Esophagus (tissue), 2 donors: Measurements from ENCODE around the gene TMEM106C. TPM values are rescaled to one million over a fixed set of nuclear protein-coding genes. Genes with fewer than 3 reads are reported as not detected.

Source experiments
- H3K27ac ChIP-seq, 2 donors: one replicate each; pipeline ENCODE4 v1.5.1; 2013; ENCODE audit warnings: low read depth in 2 of 2, mild to moderate bottlenecking in 2 of 2, inconsistent platforms in 1 of 2, low read length in 1 of 2, moderate library complexity in 1 of 2
- H3K27me3 ChIP-seq, 2 donors: one replicate each; pipeline ENCODE4 v1.6.1; 2013; ENCODE audit warnings: low read length in 2 of 2, control low read depth in 1 of 2, mild to moderate bottlenecking in 1 of 2; ENCODE audit not compliant: insufficient read depth in 2 of 2, control insufficient read depth in 1 of 2
- H3K36me3 ChIP-seq, 2 donors: one replicate each; pipeline ENCODE4 v1.6.1; 2013; ENCODE audit warnings: low read length in 1 of 2; ENCODE audit not compliant: control insufficient read depth in 2 of 2, insufficient read depth in 2 of 2
- H3K4me1 ChIP-seq, 2 donors: one replicate each; pipeline ENCODE4 v1.6.1; 2013; ENCODE audit warnings: low read length in 1 of 2; ENCODE audit not compliant: control insufficient read depth in 2 of 2, insufficient read depth in 2 of 2
- H3K4me3 ChIP-seq, 2 donors: one replicate each; pipeline ENCODE4 v1.5.1; 2013; ENCODE audit warnings: low read length in 2 of 2, mild to moderate bottlenecking in 2 of 2, low read depth in 1 of 2, moderate library complexity in 1 of 2
- H3K9me3 ChIP-seq, 2 donors: one replicate each; pipeline ENCODE4 v1.6.1; 2013; ENCODE audit warnings: mild to moderate bottlenecking in 2 of 2, low read depth in 1 of 2, low read length in 1 of 2, moderate library complexity in 1 of 2; ENCODE audit not compliant: control insufficient read depth in 2 of 2, insufficient read depth in 1 of 2
- WGBS, 2 donors: extraction: QIAGEN DNeasy Blood & Tissue Kit; methylation state at CpG; one replicate each; pipeline ENCODE4 v1.1.7; 2013; 5-methylcytosine and 5-hydroxymethylcytosine counted together
- polyA plus RNA-seq, 2 donors: library from polyadenylated mRNA; stranded (reverse); fragments of 200-250 nt; gene quantifications; one replicate each; pipeline ENCODE4 v1.2.3, GENCODE V29; 2013
- donor health status: healthy with polysubstance abuse.
- donor health status: Bipolar disorder and iron deficiency.

TMEM106C gene
- polyA plus RNA-seq, 2 donors: 22.0 to 51.1 TPM

- 90 to 92% methylated on average over 12 of the region's 12 CpGs for WGBS, 2 donors
- peaks cover 0 to 5% of the 10 kb centered on the region in 2 donors for H3K4me1 ChIP-seq
- H3K9me3 ChIP-seq: no peaks in the 10 kb centered on the region
- no peaks in the 10 kb centered on the region for H3K27me3 ChIP-seq
- no peak overlapping the region for H3K4me3 ChIP-seq
- H3K36me3 ChIP-seq: no peaks in the 10 kb centered on the region
- H3K27ac ChIP-seq: no peak overlapping the region
Observed at GRCh38 chr12:47989666-47990065, 26.3 kb downstream of the TMEM106C start.

DNA sequence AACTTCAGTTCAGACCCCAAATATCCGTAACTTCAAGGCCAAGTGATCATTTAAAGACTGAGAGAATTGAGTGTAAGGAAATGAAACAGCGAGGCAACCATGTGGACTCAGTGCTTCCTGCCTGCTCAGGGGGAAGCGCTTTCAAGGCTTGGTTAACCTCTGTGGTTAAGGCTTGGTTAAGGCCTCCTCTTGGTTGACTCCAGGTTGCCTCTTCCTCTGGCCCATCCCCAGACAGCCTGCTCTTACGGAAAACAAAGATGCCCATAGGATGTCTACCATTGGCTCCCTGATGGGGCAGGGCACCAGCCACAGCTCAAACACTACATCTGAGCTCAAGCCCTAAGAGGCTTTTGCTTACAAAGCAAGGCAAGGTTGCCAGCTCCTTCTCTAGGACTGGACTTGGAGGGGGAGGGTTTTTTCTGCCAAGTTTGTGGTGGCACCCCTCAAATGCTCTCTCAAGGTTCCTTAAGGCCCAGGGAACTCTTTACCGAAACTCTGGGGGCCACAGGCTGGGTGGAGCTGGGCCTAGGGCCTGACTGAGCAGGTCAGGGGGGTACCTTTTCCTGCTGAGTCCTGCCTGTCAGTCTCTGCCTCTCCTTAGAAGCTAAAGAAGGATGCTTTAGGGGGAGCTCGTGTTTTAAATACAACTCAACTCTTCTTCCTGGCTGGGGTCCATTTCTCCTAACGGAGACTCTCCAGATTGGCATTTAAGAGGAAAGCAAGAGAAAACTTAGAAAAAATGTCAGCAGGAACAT, 27.1 kb downstream of the TMEM106C start:
- 75 to 77% methylated on average over 7 of the region's 7 CpGs for WGBS, 2 donors
- no peaks in the 10 kb centered on the region for H3K27me3 ChIP-seq
- no peaks in the 10 kb centered on the region for H3K9me3 ChIP-seq
- no peak overlapping the region for H3K27ac ChIP-seq
- H3K4me3 ChIP-seq: no peak overlapping the region
- peaks cover 0 to 5% of the 10 kb centered on the region in 2 donors for H3K4me1 ChIP-seq
- no peaks in the 10 kb centered on the region for H3K36me3 ChIP-seq

- 51 to 65% methylated on average over 13 of the region's 13 CpGs for WGBS, 2 donors
- Histone ChIP-seq H3K4me3 (no peak overlapping the region), H3K27me3 (no peaks in the 10 kb centered on the region), H3K9me3 (no peaks in the 10 kb centered on the region), H3K4me1 (peaks cover 0 to 5% of the 10 kb centered on the region in 2 donors), H3K27ac (no peak overlapping the region), H3K36me3 (no peaks in the 10 kb centered on the region)
Observed at GRCh38 chr12:47991106-47992061, 28.0 kb downstream of the TMEM106C start.

GRCh38 chr12:47992776-47993175, 29.4 kb downstream of the TMEM106C start:
- Histone ChIP-seq H3K4me1 (peaks cover 0 to 5% of the 10 kb centered on the region in 2 donors), H3K27ac (no peak overlapping the region), H3K4me3 (no peak overlapping the region), H3K9me3 (no peaks in the 10 kb centered on the region), H3K36me3 (no peaks in the 10 kb centered on the region), H3K27me3 (no peaks in the 10 kb centered on the region)
- 93 to 96% methylated on average over 10 of the region's 10 CpGs for WGBS, 2 donors

GRCh38 chr12:47993491-47993890, 30.1 kb downstream of the TMEM106C start:
- WGBS, 2 donors: 95% methylated on average over 5 of the region's 5 CpGs
- Histone ChIP-seq H3K4me1 (peaks cover 0 to 5% of the 10 kb centered on the region in 2 donors), H3K36me3 (no peaks in the 10 kb centered on the region), H3K9me3 (no peaks in the 10 kb centered on the region), H3K4me3 (no peak overlapping the region), H3K27ac (no peak overlapping the region), H3K27me3 (no peaks in the 10 kb centered on the region)

GRCh38 chr12:47995981-47996401, 32.6 kb downstream of the TMEM106C start:
- H3K27me3 ChIP-seq: no peaks in the 10 kb centered on the region
- no peaks in the 10 kb centered on the region for H3K9me3 ChIP-seq
- no peak overlapping the region for H3K27ac ChIP-seq
- H3K4me1 ChIP-seq: peaks cover 0 to 8% of the 10 kb centered on the region in 2 donors
- H3K36me3 ChIP-seq: no peaks in the 10 kb centered on the region
- WGBS, 2 donors: 31% methylated on average over 4 of the region's 4 CpGs
- no peak overlapping the region for H3K4me3 ChIP-seq

- Histone ChIP-seq H3K27me3 (no peaks in the 10 kb centered on the region), H3K4me3 (no peak overlapping the region), H3K4me1 (peaks cover 3 to 5% of the 10 kb centered on the region in 2 donors), H3K9me3 (no peaks in the 10 kb centered on the region), H3K36me3 (no peaks in the 10 kb centered on the region), H3K27ac (no peak overlapping the region)
- WGBS, 2 donors: 43 to 66% methylated on average over 3 of the region's 3 CpGs
Observed at GRCh38 chr12:47997321-47997720, 33.9 kb downstream of the TMEM106C start.

GRCh38 chr12:47999816-48000215, 36.4 kb downstream of the TMEM106C start:
- Histone ChIP-seq H3K27me3 (peaks cover 3 to 20% of the 10 kb centered on the region in 2 donors), H3K27ac (no peak overlapping the region), H3K4me1 (peaks cover 15 to 18% of the 10 kb centered on the region in 2 donors), H3K36me3 (no peaks in the 10 kb centered on the region), H3K4me3 (no peak overlapping the region), H3K9me3 (no peaks in the 10 kb centered on the region)
- WGBS, 2 donors: 75% methylated on average over 9 of the region's 9 CpGs

- peak overlapping the region in 1 of 2 donors; percentile 45 for H3K27ac ChIP-seq
- peaks cover 9 to 23% of the 10 kb centered on the region in 2 donors for H3K27me3 ChIP-seq
- no peaks in the 10 kb centered on the region for H3K9me3 ChIP-seq
- 9% methylated on average over 18 of the region's 18 CpGs for WGBS, 2 donors
- H3K36me3 ChIP-seq: no peaks in the 10 kb centered on the region
- H3K4me3 ChIP-seq: peak overlapping the region; percentile 43 to 49
- H3K4me1 ChIP-seq: peaks cover 15 to 18% of the 10 kb centered on the region in 2 donors
Observed at GRCh38 chr12:48000878-48001504, 37.6 kb downstream of the TMEM106C start.
